HS-5 (cell line): ENCODE measurements around the gene UBR3.
"Not testable (repeated sequence)": the region's sequence is repeated elsewhere in the genome, so short reads cannot be mapped to it uniquely, and the experiment has no call there.

Experiments
- DNase-seq: peaks from one replicate; pipeline ENCODE4 v3.0.0-alpha.2; 2012; ENCODE audit warnings: low read depth

The UBR3 gene

GRCh38 chr2:169867579-169867978 lies 40.3 kb downstream of the UBR3 start:
- DNase-seq, result no peak

GRCh38 chr2:169868951-169869350 lies 41.7 kb downstream of the UBR3 start:
- DNase-seq, result no peak

GRCh38 chr2:169871369-169871768 lies 44.1 kb downstream of the UBR3 start:
- not testable (repeated sequence) for DNase-seq

GRCh38 chr2:169871994-169872393 lies 44.7 kb downstream of the UBR3 start:
- DNase-seq, result no peak

- no peak for DNase-seq
These were observed 50.1 kb downstream of the UBR3 start for GRCh38 chr2:169877398-169877797.

GRCh38 chr2:169887120-169887519 lies 59.9 kb downstream of the UBR3 start:
- no peak for DNase-seq

- DNase-seq, result no peak
These were observed 64.5 kb downstream of the UBR3 start for GRCh38 chr2:169891593-169892298.

- DNase-seq, result no peak
These were observed 65.7 kb downstream of the UBR3 start for GRCh38 chr2:169892951-169893350.

GRCh38 chr2:169895294-169895985 lies 68.2 kb downstream of the UBR3 start:
- DNase-seq, result no peak

GRCh38 chr2:169897834-169898233 lies 70.6 kb downstream of the UBR3 start:
- no peak for DNase-seq

- DNase-seq, result not testable (repeated sequence)
These were observed 72.8 kb downstream of the UBR3 start for GRCh38 chr2:169900103-169900502.

- no peak for DNase-seq
These were observed 73.4 kb downstream of the UBR3 start for GRCh38 chr2:169900686-169901085.

GRCh38 chr2:169906731-169907130 lies 79.5 kb downstream of the UBR3 start:
- DNase-seq, result no peak

- DNase-seq, result no peak
These were observed 82.1 kb downstream of the UBR3 start for GRCh38 chr2:169909376-169909775.

GRCh38 chr2:169910109-169910799 lies 83.0 kb downstream of the UBR3 start:
- no peak for DNase-seq

GRCh38 chr2:169911119-169911518 lies 83.9 kb downstream of the UBR3 start:
- no peak for DNase-seq

- no peak for DNase-seq
These were observed 89.4 kb downstream of the UBR3 start for GRCh38 chr2:169916623-169917022.

GRCh38 chr2:169923977-169924376 lies 96.7 kb downstream of the UBR3 start:
- DNase-seq, result no peak

- DNase-seq, result no peak
These were observed 98.7 kb downstream of the UBR3 start for GRCh38 chr2:169925968-169926367.

GRCh38 chr2:169928463-169928864 lies 101.2 kb downstream of the UBR3 start:
- DNase-seq, result peak; percentile 22

GRCh38 chr2:169933124-169933711 lies 106.0 kb downstream of the UBR3 start:
- DNase-seq, result no peak

- not testable (repeated sequence) for DNase-seq
These were observed 109.4 kb downstream of the UBR3 start for GRCh38 chr2:169936652-169937051.

GRCh38 chr2:169945515-169945914 lies 118.3 kb downstream of the UBR3 start:
- DNase-seq, result no peak
